BJ (cell line): Measurements from ENCODE around the gene COQ3. TPM values are rescaled to one million over a fixed set of nuclear protein-coding genes. Genes with fewer than 3 reads are reported as not detected.

ENCODE experiments used
- CTCF ChIA-PET: fragments of 350-600 bp; formaldehyde crosslinking; extraction: SDS; loops from one replicate; lab custom pipeline; 2021; ENCODE audit warnings: antibody characterized with exemption, inconsistent platforms; lab: Yijun Ruan, JAX
- POLR2A ChIA-PET: fragments of 300-600 bp; sonication (Branson Sonifier 250); formaldehyde crosslinking; extraction: SDS; loops from one replicate; lab custom pipeline; 2021; ENCODE audit warnings: antibody characterized with exemption; lab: Charles Lee
- DNase-seq: peaks from one replicate; pipeline ENCODE4 v3.0.0-alpha.2; 2011; ENCODE audit warnings: low read depth
- H3K27me3 ChIP-seq: 2 replicates; pipeline ENCODE4 v1.6.0; 2011; ENCODE audit warnings: low read length; ENCODE audit not compliant: control insufficient read depth, insufficient read depth
- H3K36me3 ChIP-seq: 2 replicates; pipeline ENCODE4 v1.5.1; 2011; ENCODE audit warnings: low read length; ENCODE audit not compliant: control insufficient read depth, insufficient read depth
- H3K4me3 ChIP-seq: 2 replicates; pipeline ENCODE4 v1.5.1; 2011; ENCODE audit warnings: low read depth, mild to moderate bottlenecking, control low read depth, low read length
- CTCF ChIP-seq: IDR thresholded peaks from 2 replicates; pipeline ENCODE4 v1.5.1; 2011; ENCODE audit warnings: low read depth, mild to moderate bottlenecking, control low read depth, inconsistent platforms, low read length, moderate library complexity; ENCODE audit not compliant: insufficient read depth
- polyA plus RNA-seq: library from polyadenylated mRNA; depleted of rRNA; stranded (reverse); fragments of >200 nt; gene quantifications from 2 replicates; pipeline ENCODE4 v1.2.3, GENCODE V29; 2011

Gene COQ3
- polyA plus RNA-seq, 1 experiment, result 3.3 TPM

GRCh38 chr6:99353126-99353525 lies 40.9 kb downstream of the COQ3 start:
- TF ChIP-seq CTCF, result no peak
- ChIA-PET POLR2A (no interaction called here), CTCF (interaction anchor here (0.7 to 1.6 kb wide), 2 partner anchors 18 to 40 kb away, joined by 3 to 5 read pairs; partner anchors contain the start of gene COQ3)

GRCh38 chr6:99350573-99350972 lies 43.4 kb downstream of the COQ3 start:
- DNase-seq, result no peak
- ChIA-PET POLR2A (interaction anchor here (0.6 kb wide), 1 partner anchor 22 kb away, joined by 3 read pairs; no protein-coding TSS in a partner anchor), CTCF (no interaction called here)
- no peaks in the 10 kb centered on the region for H3K36me3 ChIP-seq
- H3K27me3 ChIP-seq, result peaks cover 2% of the 10 kb centered on the region; the same call in 1 of the 2 replicates
- no peak overlapping the region for H3K4me3 ChIP-seq
- no peak for TF ChIP-seq CTCF

More at GRCh38 chr6:99353126-99353525, 40.9 kb downstream of the COQ3 start:
- DNase-seq, result no peak
- Histone ChIP-seq H3K4me3 (no peak overlapping the region), H3K36me3 (no peaks in the 10 kb centered on the region), H3K27me3 (peaks cover 2% of the 10 kb centered on the region; the same call in 1 of the 2 replicates)

- no peaks in the 10 kb centered on the region for H3K36me3 ChIP-seq
- ChIA-PET POLR2A (no interaction called here), CTCF (interaction anchor here (1.6 to 2.4 kb wide), 2 partner anchors 12 to 19 kb away, joined by 6 to 7 read pairs; no protein-coding TSS in a partner anchor)
- peaks cover 2% of the 10 kb centered on the region; the same call in 1 of the 2 replicates for H3K27me3 ChIP-seq
- peak; percentile 23; the same call in 1 of the 2 replicates for TF ChIP-seq CTCF
- peak within 1 kb of the TSS; percentile 44 for H3K4me3 ChIP-seq
- DNase-seq, result no peak
Measured at GRCh38 chr6:99349171-99350141, 44.5 kb downstream of the COQ3 start, which contains the start of gene FAXC. Gene FAXC, minus strand, starts transcription at chr6:99349674. Its CDS starts 302 bp downstream, at chr6:99349372.

- CTCF ChIA-PET, result interaction anchor here (1.1 to 2.4 kb wide), 3 partner anchors 10 to 18 kb away, joined by 4 to 7 read pairs (median 6); no protein-coding TSS in a partner anchor
- DNase-seq, result no peak
- POLR2A ChIA-PET, result no interaction called here
- 0 out of 2 replicates have a peak, but pooled peaks cover 2% of the 10 kb centered on the region for H3K27me3 ChIP-seq
- TF ChIP-seq CTCF, result no peak
- H3K4me3 ChIP-seq, result peak overlapping the region; percentile 44
- no peaks in the 10 kb centered on the region for H3K36me3 ChIP-seq
Measured at GRCh38 chr6:99348288-99349170, 45.5 kb downstream of the COQ3 start.
